Measurements from ENCODE around the gene C3orf18. TPM values are rescaled to one million over a fixed set of nuclear protein-coding genes. Genes with fewer than 3 reads are reported as not detected.

Gene C3orf18
- total and polyA plus RNA-seq, 10 of the 15 experiments (the other 5 are each of a cell fraction or from before 2014, with no cell fraction given), result 0.06 to 3.2 (median 0.66) TPM

DNA sequence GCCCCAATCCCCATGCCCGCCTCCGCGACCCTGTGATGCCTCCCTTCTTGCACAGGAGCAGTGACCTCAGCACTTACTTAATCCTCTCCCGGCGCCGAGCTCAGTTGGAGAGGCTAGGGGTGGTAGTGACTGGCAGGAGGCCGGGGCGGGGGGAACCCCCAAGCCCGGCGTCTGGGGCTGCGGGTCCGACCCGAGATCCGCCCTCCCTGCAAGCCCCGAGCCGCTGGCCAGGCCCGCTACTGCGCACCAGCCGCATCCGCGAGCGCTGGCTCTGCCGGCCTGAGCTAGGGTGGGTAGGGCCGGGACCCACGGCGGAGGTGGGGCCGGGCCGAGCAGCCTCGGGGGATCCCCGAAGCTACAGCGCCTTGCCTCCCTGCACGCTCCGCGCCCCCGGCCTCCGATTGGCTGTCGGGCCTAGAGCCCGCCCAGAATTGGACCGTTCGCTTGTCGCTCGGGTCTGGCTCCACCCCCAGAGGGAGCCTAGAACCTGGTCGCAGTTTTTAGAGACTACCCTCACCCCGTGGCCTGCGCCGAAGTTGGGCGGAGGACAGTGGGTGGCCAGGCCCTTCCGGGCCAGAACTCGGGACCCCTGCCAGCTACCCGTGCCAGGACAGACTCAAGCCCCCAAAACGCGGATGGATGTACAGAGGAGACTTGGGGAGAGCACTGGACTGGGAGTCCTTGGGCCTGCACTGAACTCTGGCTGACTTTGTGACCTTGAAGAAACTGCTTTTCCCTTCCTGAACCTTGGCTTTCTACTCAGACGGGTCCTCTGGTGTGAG, at the start of gene C3orf18 (continued):
- TF ChIP-seq, protein P1, sequence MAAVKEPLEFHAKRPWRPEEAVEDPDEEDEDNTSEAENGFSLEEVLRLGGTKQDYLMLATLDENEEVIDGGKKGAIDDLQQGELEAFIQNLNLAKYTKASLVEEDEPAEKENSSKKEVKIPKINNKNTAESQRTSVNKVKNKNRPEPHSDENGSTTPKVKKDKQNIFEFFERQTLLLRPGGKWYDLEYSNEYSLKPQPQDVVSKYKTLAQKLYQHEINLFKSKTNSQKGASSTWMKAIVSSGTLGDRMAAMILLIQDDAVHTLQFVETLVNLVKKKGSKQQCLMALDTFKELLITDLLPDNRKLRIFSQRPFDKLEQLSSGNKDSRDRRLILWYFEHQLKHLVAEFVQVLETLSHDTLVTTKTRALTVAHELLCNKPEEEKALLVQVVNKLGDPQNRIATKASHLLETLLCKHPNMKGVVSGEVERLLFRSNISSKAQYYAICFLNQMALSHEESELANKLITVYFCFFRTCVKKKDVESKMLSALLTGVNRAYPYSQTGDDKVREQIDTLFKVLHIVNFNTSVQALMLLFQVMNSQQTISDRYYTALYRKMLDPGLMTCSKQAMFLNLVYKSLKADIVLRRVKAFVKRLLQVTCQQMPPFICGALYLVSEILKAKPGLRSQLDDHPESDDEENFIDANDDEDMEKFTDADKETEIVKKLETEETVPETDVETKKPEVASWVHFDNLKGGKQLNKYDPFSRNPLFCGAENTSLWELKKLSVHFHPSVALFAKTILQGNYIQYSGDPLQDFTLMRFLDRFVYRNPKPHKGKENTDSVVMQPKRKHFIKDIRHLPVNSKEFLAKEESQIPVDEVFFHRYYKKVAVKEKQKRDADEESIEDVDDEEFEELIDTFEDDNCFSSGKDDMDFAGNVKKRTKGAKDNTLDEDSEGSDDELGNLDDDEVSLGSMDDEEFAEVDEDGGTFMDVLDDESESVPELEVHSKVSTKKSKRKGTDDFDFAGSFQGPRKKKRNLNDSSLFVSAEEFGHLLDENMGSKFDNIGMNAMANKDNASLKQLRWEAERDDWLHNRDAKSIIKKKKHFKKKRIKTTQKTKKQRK (IDR thresholded peaks at IDR 0.05; ENCODE audit: low read depth, low read length), result no peak
- TF ChIP-seq JUND (IDR thresholded peaks at IDR 0.05; ENCODE audit: low read depth, low read length) (no peak), NR2F1 (conservative IDR thresholded peaks at IDR 0.05) (peak; percentile 36; the same call in 1 of the 2 replicates), BACH1 (IDR thresholded peaks at IDR 0.05; ENCODE audit: borderline replicate concordance) (peak; percentile 9; the same call in 1 of the 2 replicates), NFIC (IDR thresholded peaks at IDR 0.05; ENCODE audit: low read depth, low read length) (no peak), SMC3 (IDR thresholded peaks at IDR 0.05; ENCODE audit: borderline replicate concordance, low read length) (no peak), ZBED1 (IDR thresholded peaks at IDR 0.05; ENCODE audit: borderline replicate concordance) (no peak), PAX8 (IDR thresholded peaks at IDR 0.05) (no peak), YY1 (IDR thresholded peaks at IDR 0.05; ENCODE audit: low read depth, low read length) (no peak), RAD21 (IDR thresholded peaks at IDR 0.05; ENCODE audit: insufficient read depth, low read depth, low read length) (no peak), MTA3 (IDR thresholded peaks at IDR 0.05; ENCODE audit: borderline replicate concordance, low read length) (no peak), HDGF (IDR thresholded peaks at IDR 0.05) (no peak), CEBPB (IDR thresholded peaks at IDR 0.05; ENCODE audit: borderline replicate concordance in 1 of 2, low read depth in 2 of 2, low read length in 2 of 2) (no peak), RB1 (IDR thresholded peaks at IDR 0.05; ENCODE audit: borderline replicate concordance) (no peak), RAD51 (IDR thresholded peaks at IDR 0.05) (no peak)
- TF ChIP-seq, protein P2, sequence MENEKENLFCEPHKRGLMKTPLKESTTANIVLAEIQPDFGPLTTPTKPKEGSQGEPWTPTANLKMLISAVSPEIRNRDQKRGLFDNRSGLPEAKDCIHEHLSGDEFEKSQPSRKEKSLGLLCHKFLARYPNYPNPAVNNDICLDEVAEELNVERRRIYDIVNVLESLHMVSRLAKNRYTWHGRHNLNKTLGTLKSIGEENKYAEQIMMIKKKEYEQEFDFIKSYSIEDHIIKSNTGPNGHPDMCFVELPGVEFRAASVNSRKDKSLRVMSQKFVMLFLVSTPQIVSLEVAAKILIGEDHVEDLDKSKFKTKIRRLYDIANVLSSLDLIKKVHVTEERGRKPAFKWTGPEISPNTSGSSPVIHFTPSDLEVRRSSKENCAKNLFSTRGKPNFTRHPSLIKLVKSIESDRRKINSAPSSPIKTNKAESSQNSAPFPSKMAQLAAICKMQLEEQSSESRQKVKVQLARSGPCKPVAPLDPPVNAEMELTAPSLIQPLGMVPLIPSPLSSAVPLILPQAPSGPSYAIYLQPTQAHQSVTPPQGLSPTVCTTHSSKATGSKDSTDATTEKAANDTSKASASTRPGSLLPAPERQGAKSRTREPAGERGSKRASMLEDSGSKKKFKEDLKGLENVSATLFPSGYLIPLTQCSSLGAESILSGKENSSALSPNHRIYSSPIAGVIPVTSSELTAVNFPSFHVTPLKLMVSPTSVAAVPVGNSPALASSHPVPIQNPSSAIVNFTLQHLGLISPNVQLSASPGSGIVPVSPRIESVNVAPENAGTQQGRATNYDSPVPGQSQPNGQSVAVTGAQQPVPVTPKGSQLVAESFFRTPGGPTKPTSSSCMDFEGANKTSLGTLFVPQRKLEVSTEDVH (IDR thresholded peaks at IDR 0.05; ENCODE audit: low read depth, partially characterized antibody), result no peak
- TF ChIP-seq, protein P3, sequence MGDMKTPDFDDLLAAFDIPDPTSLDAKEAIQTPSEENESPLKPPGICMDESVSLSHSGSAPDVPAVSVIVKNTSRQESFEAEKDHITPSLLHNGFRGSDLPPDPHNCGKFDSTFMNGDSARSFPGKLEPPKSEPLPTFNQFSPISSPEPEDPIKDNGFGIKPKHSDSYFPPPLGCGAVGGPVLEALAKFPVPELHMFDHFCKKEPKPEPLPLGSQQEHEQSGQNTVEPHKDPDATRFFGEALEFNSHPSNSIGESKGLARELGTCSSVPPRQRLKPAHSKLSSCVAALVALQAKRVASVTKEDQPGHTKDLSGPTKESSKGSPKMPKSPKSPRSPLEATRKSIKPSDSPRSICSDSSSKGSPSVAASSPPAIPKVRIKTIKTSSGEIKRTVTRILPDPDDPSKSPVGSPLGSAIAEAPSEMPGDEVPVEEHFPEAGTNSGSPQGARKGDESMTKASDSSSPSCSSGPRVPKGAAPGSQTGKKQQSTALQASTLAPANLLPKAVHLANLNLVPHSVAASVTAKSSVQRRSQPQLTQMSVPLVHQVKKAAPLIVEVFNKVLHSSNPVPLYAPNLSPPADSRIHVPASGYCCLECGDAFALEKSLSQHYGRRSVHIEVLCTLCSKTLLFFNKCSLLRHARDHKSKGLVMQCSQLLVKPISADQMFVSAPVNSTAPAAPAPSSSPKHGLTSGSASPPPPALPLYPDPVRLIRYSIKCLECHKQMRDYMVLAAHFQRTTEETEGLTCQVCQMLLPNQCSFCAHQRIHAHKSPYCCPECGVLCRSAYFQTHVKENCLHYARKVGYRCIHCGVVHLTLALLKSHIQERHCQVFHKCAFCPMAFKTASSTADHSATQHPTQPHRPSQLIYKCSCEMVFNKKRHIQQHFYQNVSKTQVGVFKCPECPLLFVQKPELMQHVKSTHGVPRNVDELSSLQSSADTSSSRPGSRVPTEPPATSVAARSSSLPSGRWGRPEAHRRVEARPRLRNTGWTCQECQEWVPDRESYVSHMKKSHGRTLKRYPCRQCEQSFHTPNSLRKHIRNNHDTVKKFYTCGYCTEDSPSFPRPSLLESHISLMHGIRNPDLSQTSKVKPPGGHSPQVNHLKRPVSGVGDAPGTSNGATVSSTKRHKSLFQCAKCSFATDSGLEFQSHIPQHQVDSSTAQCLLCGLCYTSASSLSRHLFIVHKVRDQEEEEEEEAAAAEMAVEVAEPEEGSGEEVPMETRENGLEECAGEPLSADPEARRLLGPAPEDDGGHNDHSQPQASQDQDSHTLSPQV (IDR thresholded peaks at IDR 0.05), result no peak
- TF ChIP-seq, protein P4, sequence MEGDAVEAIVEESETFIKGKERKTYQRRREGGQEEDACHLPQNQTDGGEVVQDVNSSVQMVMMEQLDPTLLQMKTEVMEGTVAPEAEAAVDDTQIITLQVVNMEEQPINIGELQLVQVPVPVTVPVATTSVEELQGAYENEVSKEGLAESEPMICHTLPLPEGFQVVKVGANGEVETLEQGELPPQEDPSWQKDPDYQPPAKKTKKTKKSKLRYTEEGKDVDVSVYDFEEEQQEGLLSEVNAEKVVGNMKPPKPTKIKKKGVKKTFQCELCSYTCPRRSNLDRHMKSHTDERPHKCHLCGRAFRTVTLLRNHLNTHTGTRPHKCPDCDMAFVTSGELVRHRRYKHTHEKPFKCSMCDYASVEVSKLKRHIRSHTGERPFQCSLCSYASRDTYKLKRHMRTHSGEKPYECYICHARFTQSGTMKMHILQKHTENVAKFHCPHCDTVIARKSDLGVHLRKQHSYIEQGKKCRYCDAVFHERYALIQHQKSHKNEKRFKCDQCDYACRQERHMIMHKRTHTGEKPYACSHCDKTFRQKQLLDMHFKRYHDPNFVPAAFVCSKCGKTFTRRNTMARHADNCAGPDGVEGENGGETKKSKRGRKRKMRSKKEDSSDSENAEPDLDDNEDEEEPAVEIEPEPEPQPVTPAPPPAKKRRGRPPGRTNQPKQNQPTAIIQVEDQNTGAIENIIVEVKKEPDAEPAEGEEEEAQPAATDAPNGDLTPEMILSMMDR (IDR thresholded peaks at IDR 0.05 in 2 of 3, conservative IDR thresholded peaks at IDR 0.05 in 1 of 3; ENCODE audit: control insufficient read depth in 2 of 3, extremely low read depth in 1 of 3, insufficient read depth in 1 of 3, low read depth in 3 of 3, low read length in 3 of 3), result no peak
